GM12891 (cell line): ENCODE data around the gene C11orf21.

Experiments used
- PAX5 ChIP-seq: IDR thresholded peaks from 2 replicates; pipeline ENCODE4 v1.6.1; 2011; ENCODE audit warnings: low read length, moderate library complexity, mild to moderate bottlenecking; ENCODE audit not compliant: insufficient read depth, severe bottlenecking
- POLR2A ChIP-seq: IDR thresholded peaks from 2 replicates; pipeline ENCODE4 v1.6.1; 2011; ENCODE audit warnings: low read depth, low read length, control low read depth
- POLR2AphosphoS5 ChIP-seq: IDR thresholded peaks from 2 replicates; pipeline ENCODE4 v1.6.1; 2011; ENCODE audit warnings: low read depth, low read length, control low read depth
- POU2F2 ChIP-seq: IDR thresholded peaks from 2 replicates; pipeline ENCODE4 v1.6.1; 2011; ENCODE audit warnings: low read depth, mild to moderate bottlenecking, control low read depth, low read length, moderate library complexity
- SPI1 ChIP-seq: IDR thresholded peaks from 2 replicates; pipeline ENCODE4 v1.6.1; 2011; ENCODE audit warnings: low read depth, low read length, control low read depth
- TAF1 ChIP-seq: IDR thresholded peaks from 2 replicates; pipeline ENCODE4 v1.6.1; 2011; ENCODE audit warnings: low read depth, low read length, control low read depth

GRCh38 chr11:2256293-2256913 is 45.3 kb downstream of the C11orf21 start:
- TF ChIP-seq POLR2A (no peak), POLR2AphosphoS5 (no peak), POU2F2 (no peak), TAF1 (no peak), SPI1 (no peak), PAX5 (no peak)
